GM19452 (cell line): ENCODE measurements around the gene USH2A.

Experiments
- ATAC-seq: cut with Tn5 transposase; IDR thresholded peaks from one replicate; pipeline ENCODE4 v1.9.1; 2021; ENCODE audit not compliant: unreplicated experiment

The USH2A gene

DNA sequence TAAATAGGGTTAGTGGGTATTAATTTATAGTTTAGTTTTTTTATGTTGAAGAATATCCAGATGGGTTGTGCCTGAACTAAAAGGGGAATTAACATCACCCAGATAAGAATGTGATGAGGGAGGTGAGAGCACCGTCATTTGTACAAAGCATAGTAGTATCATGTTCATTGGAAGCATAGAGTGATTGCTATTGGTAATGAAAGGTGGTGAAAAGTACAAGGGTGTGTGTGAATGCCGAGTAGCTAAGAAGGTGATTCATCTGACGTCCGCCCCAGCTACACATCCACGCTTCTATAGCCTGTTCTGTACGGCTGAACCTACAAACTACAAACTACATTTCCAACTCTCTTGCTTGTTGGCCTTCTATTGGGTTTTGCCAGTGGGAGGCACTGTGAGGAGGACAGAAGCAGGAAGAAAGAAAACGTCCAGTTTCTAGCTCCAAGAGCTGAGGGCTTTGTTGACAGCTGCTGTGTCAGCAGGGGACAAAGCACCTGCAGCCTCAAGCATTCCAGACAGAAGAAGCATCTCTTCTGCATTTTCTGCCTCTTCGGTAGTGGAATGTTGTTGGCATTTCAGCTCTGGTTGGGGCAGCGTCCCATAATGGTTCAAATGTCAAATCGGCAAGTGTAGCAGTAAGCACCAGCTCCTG is 451.3 kb downstream of the USH2A start:
- no peak for ATAC-seq

DNA sequence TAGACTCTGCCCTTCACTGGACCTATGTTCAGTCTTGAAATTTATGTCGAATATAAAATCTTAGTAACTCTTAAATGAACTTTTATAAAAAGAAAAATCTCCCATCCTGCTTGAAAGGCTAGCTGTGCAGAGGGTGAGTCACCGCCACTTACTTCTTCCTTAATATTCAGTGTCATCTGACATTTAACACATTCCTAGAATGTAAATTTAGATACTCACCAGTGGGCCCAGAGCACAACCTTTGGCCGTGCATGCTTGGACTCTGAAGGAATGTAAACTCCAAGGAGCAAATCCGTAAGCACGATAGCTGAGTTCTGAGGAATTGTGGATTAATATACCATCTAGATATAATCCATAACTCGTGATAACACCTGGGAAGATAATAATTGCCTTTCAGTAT is 452.8 kb downstream of the USH2A start:
- ATAC-seq = no peak

DNA sequence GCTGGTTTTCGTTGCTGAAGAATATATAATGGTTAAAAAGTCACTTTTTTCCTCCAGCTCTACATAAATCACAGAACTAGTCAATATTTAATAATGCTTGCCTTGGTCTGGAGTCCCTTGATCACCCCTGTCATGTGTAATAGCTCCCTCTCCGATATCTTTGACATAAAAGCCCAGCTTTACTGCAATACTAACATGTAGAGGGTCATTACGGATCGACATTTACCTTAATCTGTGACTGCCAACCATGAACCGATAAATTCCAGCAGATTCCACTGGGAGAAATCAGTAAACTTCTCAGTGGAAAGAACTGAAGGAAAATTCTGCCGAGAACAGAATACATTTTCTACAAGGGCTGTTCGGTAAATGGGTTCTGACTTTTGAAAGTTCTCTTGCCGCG is 459.6 kb downstream of the USH2A start:
- ATAC-seq = no peak

DNA sequence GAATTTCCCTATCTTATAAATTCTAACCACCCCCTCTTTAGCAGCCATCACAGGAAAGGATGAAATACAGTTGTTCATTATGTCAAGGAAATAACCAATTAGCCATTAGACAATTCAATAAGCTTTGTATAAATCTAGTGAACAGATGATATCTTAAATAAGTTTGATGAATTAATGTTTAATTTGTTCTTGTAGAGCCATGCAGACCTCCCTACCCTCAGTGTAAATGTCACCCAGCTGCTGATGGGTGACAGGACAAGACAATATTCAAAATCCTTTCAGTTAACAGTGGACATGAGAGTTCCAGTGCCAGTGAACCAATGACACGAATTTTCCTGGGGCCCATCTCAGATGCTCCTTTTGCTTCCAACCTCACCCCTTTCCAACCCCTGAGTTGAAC is 460.2 kb downstream of the USH2A start:
- no peak for ATAC-seq

DNA sequence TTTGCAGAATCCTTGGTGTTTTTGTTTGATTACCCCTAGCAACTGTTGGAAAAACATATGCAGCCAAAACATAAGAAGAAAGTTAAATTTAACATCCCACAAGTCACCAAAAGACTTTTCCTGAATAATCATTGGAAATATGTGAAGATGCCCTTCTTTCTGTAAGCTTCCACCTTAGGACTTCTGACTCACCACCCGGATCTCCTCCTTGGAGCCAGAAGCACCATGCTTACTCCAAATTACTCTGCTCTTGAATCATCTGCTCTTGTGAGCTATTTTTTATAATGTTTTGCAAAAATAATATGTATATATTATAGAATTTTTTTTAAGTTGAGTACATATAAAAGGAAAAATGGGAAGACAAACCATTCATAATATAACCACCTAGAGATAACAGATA is 464.4 kb downstream of the USH2A start:
- ATAC-seq = no peak

DNA sequence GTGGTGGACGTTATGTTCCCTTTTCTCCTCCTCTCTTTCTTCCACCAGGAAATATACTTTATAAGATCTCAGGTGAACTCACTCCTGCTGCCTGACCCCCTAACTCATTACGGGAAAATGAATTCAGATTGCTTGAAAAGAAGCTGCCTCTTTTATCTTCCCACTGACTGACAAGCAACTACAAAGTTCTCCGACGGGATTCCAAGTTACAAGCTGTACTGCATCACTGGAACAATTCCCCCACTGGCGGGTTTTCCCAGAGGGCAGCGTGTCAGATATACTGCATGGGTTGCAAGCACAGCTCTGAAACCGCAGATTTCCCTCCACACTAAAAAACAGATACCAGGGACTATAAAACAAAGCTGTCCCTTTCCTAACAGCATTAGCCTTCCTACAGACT is 465.6 kb downstream of the USH2A start:
- ATAC-seq = no peak

DNA sequence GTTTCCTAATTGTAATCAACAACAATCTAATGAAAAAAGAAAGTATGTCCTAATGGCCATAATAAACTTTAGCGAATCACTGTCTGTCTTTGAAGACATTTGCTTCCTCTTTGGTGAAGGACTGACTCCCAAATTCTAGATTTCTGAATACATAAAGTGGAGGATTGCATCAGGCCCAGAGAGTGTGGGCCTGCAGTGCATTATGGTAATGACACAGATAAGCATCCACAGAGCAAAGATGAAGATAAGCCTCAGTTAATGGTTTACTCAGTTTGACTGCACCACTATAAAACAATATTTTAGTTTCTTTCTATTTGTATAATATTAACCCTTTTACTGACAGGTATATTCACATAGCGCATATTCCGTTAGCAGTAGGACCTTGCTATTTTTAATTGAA is 490.7 kb downstream of the USH2A start:
- ATAC-seq = no peak

DNA sequence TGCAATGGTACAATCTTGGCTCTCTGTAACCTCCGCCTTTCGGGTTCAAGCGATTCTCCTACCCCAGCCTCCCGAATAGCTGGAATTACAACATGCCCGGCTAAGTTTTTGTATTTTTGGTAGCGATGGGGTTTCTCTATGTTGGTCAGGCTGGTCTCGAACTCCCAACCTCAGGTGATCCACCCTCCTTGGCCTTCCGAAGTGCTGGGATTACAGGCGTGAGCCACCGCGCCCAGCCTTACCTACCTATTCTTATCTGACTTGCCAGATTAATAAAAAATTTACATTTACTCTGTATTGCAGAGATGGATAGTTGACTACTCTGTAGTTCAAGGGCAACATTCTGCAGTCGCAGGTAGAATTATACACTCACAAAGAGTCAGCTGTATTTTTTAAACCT is 496.6 kb downstream of the USH2A start:
- no peak for ATAC-seq

DNA sequence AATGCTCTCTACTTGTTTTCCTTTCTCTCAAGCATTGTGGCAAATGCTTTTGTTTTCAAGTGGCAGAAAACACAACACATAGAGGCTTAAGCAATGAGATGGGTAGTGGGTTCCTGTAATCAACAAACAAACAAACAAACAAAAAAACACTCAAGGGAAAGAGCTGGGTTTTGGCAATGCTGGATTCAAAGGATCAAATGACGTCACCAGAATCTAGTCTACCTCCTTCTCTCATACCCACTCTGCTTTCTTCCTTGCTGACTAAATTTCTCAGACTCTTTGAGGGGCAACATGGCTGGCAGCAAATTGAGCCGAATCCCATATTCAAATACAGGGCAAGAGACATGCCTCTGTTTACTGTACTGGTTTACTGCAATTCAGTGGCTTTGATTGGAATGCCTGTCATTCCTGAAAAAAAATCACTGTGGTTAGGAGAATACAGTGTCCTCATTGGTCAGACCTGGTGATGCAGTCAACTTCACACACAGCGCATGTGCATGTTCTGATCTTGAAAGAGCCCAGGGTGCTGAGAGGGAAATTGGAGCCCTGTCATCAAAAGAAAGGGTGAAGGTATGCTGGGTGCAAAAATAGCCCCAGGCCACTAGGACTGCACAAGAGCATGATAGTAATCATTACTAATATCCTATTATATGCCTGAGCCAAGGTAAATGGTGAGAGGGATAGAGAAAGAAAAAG is 500.0 kb downstream of the USH2A start:
- no peak for ATAC-seq

DNA sequence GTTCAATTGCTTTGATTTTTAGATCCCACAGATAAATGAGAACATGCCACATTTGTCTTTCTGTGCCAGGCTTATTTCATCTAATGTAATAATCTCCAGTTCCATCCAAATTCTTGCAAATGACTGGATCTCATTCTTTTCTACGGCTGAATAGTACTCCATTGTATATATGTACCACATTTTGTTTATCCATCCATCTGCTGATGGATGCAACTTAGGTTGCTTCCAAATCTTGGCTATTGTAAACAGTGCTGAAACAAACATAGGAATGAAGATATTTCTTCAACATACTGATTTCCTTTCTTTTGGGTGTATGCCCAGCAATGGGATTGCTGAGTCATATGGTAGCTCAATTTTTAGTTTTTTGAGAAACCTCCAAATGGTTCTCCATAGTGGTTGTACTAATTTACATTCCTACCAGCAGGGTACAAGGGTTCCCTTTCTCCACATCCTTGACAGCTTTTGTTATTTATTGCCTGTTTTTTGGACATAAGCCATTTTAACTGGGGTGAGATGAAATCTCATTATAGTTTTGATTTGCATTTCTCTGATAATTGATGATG is 511.8 kb downstream of the USH2A start:
- no peak for ATAC-seq

DNA sequence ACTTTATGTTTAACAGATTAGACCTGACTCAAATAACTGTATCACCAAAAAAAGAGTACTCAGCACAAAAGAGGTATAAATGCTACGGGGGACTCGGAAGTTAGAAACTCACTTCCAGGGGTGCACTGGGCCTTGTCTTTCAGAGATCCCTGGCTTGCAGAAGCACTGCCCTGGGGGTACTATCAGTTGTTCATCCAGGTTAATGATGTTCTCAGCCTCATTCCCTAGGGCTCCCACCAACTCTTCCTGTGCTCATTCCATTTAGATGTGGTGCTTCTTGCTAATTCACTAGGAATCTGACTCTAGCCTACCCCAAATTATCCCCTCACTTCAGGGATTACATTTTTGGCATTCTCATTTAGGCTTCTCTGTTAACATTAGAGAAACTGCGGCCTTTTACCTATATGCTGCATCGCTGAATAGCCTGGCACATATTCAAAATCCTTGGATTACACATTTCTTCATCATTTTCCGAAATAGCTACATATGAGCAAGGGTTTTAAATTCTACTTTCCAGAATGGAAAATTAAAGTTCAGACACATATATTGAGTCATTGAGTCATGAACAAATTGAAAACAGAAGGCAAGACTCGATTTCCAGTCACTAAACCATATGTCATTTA is 517.6 kb downstream of the USH2A start:
- ATAC-seq = no peak

DNA sequence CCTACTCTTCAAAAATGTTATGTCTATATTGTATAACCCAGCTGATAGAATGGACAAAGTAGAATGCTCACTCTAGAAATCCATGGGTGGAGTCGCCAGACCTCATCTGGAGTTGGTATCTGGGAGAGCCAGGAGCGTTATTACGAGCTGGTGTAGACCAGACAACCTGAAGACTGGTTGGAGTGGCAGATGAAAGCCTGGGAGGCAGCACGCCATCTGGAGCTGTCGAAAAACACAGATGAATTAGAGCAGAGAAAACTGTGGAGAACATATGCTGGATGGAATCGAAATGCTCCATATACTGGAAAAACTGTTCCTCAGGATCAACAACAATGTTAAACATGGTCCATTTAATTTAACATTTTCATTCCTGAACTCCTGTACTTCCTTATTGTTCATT is 522.6 kb downstream of the USH2A start:
- no peak for ATAC-seq

DNA sequence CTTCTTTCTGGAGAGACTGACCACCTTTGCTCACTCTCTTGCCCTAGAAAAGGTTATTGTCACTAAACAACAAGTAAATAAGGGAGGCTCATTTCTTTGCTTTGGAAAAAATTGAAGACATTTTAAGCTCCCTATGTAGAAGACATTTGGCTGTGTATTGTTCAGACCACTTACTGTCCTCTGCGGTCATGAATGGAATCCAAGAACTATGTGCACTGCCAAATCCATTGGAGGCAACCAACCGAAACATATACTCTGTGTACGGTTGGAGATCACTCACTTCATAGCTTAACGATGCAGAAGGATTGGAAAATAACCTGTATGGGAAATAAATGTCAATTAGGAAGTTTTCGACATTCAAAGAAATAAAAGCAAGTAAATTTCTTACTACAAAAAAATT is 523.3 kb downstream of the USH2A start:
- ATAC-seq = no peak

DNA sequence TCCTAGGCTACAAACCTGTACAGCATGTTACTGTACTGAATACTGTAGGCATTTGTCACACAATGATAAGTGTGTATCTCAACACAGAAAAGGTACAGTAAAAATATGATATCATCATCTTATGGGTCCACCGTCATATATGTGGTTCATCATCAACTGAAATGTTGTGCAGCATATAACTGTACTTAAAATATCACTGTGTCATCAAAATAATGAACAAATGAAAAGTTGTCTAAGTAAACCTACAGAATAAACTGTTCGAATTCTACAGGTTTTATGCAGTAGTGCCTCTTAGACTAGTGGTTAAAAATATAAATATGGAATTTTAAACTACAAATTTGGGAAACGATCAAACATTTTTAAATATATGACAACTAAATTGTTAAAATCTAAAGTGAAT is 527.4 kb downstream of the USH2A start:
- ATAC-seq = no peak

DNA sequence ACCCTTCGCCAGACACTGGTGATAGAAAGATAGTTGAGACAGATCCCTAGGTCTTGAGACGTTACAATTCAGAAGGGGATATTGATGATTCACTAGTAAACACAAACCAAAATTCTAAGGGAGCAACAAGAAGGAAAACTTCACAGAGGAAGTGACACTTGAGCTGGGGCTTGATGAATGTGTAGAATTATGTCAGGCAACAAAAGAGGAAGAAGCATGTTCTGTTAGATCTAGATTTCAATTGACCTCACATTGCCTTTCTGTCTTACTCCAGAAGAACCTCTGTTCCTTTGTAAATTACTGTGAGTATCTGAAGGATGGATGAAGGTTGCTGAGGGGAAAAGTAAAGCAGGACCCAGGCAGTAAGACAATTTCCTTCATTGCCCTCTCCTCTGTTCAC is 528.0 kb downstream of the USH2A start:
- ATAC-seq = no peak

DNA sequence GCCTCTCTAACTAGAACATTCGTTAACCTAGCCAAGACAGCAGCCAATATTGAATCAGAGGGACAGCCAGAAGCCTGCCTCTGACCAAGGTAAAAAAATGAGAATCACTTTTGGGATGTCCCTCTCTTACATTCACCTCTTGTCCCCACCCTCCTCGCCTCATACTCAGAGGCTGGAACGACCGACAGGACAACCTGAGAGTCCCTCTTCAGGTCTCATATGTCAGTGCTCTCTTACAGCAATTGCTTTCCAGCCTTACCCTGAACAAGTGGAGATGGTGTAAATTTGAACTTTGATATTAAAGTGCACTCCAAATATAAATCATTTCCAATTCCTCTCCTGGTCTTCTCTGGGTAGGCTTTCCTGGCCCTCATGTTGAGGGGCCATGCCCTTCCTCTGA is 528.6 kb downstream of the USH2A start:
- ATAC-seq = no peak

DNA sequence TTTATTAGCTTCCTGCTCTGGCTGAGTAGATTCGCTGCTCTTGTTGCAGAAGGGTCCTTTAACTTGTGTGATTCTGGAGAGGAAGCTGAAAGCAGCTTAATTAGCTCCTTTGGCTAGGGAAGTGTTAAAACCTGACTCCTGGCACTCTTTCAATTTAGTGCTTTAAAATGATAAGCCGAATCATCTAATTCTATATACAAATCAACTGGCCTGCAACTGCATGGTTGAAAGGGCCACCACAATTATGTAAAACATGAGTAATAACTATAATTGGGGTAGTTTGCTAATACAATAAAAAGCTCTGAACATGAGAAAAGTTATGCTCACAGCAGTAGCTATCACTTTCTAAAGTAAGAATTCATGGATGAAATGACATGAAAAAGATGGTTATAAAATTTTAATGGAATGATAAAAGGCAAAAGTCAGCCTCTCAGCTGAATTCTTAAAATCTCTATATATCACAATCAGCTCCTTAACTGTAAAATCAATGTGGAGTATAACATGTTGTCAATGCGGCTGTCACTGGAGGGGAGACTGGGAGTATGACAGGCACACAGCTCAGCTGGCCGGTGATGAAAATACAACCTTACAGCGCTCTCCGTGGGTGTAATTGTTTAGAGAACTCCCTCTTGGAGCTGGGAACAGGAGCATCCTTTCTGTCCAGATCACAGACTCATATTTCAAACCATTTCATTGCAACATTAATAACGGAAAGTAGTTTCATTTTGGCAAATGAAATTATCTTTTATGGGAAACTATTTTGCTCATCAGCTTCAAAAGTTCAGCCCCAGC is 531.8 kb downstream of the USH2A start:
- ATAC-seq = no peak

DNA sequence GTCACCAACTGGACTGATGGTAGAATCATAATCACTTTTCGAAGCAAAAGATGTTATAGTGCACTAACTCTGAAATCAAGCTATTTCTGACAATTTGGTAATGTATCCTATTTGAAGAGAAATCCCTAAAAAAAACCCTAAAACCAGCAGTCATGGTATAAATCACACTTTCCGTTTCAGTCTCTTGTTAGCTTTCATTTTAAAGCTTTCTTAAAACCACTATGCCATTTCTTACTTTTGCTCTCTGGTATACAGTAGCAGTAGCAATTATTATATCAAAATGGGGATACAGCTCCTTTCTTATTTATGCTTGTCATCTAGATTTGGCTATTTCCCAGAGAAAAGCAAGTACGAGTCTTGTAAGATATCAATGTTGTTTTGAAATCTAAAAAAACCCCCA is 532.8 kb downstream of the USH2A start:
- no peak for ATAC-seq

DNA sequence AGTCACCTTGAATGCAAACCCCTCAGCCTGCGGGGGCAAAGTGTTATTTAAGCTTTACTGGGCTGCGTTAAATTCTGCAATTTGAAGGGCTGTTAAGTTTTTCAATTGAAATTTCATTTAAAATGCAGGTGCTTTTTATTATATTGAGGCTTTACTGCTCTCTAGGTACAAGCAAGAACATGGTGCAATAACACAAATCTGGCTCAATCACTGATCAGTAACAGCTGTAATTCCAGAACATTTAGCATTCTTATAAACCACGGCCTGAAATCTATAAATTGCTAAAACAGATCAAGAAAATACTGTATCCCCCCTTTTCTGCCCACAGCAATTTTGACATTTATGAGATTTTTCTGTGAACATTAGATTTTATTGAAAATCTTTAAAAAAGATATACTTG is 533.4 kb downstream of the USH2A start:
- no peak for ATAC-seq

DNA sequence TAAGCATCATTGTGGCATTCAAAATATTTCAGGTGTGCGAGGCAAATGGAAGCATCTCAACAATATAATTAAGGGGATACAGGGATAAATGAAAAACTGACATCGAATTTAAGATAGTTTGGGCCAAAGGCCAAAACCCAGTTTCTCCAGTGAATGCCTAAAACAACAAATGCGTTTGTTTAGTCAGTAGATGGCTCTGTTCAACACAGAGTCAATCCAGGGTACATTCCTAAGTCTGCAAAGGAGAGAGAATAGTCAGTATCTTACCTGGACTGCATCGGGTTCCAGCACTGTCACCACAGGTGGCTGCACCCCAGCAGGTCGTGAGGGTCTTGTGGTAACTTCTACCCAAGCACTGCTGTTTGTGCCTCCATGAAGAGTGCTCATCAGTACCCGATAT is 535.1 kb downstream of the USH2A start:
- no peak for ATAC-seq

DNA sequence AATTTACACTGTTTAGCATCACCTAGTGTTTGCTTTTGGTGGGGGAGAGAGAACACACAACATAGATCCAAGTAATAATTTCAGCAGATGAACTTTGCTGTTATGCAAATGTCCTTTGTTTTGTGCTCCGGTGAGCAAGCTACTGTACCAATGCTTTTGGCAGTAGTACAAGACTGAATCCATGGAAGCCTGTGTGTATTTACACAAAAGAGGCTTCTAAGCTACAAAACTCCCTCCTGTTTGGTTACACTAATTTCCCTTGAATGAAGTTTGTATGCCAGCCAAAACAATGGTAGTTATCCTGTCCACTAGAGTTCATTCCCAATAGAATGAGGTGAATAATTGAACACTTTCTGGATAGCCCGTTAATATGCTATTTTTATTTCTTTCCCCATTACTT is 535.6 kb downstream of the USH2A start:
- no peak for ATAC-seq

DNA sequence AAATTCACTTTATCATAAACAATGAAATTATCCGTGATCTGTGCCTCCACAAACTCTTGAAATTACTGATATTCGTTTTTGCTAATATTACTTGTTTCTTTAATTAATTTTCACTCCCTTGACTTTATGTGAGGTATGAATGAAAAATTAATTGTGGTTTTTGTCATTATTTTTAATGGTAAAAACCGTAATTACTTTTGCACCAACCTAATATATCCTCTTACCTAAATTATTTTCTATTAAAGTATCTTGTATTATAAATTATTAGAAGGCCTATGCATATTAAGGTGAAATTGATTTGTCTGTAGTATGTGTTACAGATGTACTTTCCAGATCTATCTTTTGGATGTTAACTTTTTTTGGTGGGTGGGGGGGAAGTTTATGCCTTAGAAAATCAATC is 540.2 kb downstream of the USH2A start:
- ATAC-seq = no peak
